Spleen (tissue), 7 donors: ENCODE measurements around the gene MTA2.
"Not testable (repeated sequence)": the region's sequence is repeated elsewhere in the genome, so short reads cannot be mapped to it uniquely, and the experiment has no call there.

Source experiments
- POLR2AphosphoS5 ChIP-seq, 3 donors: sonication (generic); formaldehyde crosslinking; IDR thresholded peaks; one replicate each; pipeline ENCODE4 v1.5.1; 2017; ENCODE audit warnings: antibody characterized with exemption in 3 of 3
- TF ChIP-seq, protein P1 (sequence below), 11 experiments: fragments of 200-600 bp in 7 of 11; fragments of 450-650 bp in 4 of 11; sonication (generic) in 4 of 11; IDR thresholded peaks in 8 of 11; conservative IDR thresholded peaks in 3 of 11; 1 replicate in 7 of 11; 2 replicates in 4 of 11; pipeline versions ENCODE4 v1.4.0 to v1.8.0; 2016 to 2021; ENCODE audit warnings: antibody characterized with exemption in 11 of 11, inconsistent platforms in 4 of 11, mild to moderate bottlenecking in 1 of 11
- donor health status: DM: no; HTN: no; CAD: no; lungs with moderate emphysema.
- donor health status: DM: no; HTN: no; CAD: no.
- donor health status: DM: no; HTN: no; CAD: no.

DNA sequence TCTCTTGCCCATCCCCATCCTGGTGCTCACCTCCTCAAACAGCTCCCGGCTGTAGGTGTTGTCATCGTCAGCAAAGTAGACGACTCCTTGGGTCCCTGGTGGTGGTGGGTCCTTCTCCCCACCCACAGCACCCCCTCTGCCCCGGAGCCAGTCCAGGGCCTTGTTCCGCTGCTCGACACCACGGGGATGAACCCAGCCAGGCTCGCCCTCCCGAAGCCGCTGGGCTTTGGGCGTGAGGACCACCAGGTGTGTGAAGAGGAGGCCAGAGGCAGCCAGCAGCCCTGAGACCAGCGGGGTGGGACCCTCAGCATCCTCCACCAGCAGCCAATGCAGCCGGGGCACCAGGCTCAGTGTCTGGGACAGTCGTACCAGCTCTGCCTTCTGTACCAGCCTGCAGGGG is 15.3 kb upstream of the MTA2 start:
- TF ChIP-seq, protein P1, sequence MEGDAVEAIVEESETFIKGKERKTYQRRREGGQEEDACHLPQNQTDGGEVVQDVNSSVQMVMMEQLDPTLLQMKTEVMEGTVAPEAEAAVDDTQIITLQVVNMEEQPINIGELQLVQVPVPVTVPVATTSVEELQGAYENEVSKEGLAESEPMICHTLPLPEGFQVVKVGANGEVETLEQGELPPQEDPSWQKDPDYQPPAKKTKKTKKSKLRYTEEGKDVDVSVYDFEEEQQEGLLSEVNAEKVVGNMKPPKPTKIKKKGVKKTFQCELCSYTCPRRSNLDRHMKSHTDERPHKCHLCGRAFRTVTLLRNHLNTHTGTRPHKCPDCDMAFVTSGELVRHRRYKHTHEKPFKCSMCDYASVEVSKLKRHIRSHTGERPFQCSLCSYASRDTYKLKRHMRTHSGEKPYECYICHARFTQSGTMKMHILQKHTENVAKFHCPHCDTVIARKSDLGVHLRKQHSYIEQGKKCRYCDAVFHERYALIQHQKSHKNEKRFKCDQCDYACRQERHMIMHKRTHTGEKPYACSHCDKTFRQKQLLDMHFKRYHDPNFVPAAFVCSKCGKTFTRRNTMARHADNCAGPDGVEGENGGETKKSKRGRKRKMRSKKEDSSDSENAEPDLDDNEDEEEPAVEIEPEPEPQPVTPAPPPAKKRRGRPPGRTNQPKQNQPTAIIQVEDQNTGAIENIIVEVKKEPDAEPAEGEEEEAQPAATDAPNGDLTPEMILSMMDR (IDR thresholded peaks at IDR 0.05 in 8 of 11, conservative IDR thresholded peaks at IDR 0.05 in 3 of 11): not testable (repeated sequence)
- TF ChIP-seq POLR2AphosphoS5 (IDR thresholded peaks at IDR 0.05): peak in 1 of 3 donors; percentile 17
